HEK293 (cell line): ENCODE measurements around the gene KCNQ1.

ENCODE experiments used
- CTCF ChIA-PET: fragments of 350-600 bp; formaldehyde crosslinking; extraction: SDS; loops from one replicate; lab custom pipeline; 2021; ENCODE audit warnings: antibody characterized with exemption; lab: Yijun Ruan, JAX
- POLR2A ChIA-PET: fragments of 300-600 bp; formaldehyde crosslinking; extraction: SDS; loops from one replicate; lab custom pipeline; 2020; ENCODE audit warnings: antibody characterized with exemption, inconsistent platforms; lab: Yijun Ruan, JAX
- H3K27ac ChIP-seq: fragments of 200-500 bp; sonication (Bioruptor generic); 2 replicates; pipeline ENCODE4 v1.5.1; 2014; ENCODE audit warnings: low read depth, low read length, control low read depth, inconsistent platforms; ENCODE audit errors: extremely low read depth
- H3K36me3 ChIP-seq, 2 experiments: fragments of 200-500 bp in 1 of 2; sonication (Bioruptor generic) in 1 of 2; 1 replicate in 1 of 2; 2 replicates in 1 of 2; pipeline ENCODE4 v1.5.1; 2014 to 2017; ENCODE audit warnings: inconsistent platforms in 2 of 2, low read length in 2 of 2; ENCODE audit not compliant: control insufficient read depth in 2 of 2, insufficient read depth in 1 of 2
- H3K4me1 ChIP-seq: fragments of 200-500 bp; sonication (Bioruptor generic); 2 replicates; pipeline ENCODE4 v1.5.1; 2014; ENCODE audit warnings: mild to moderate bottlenecking, low read length, inconsistent platforms; ENCODE audit not compliant: control insufficient read depth, insufficient read depth
- H3K4me3 ChIP-seq: 2 replicates; pipeline ENCODE4 v1.5.1; 2011; ENCODE audit warnings: low read depth, mild to moderate bottlenecking, control low read depth, low read length, moderate library complexity
- H3K9me3 ChIP-seq: fragments of 200-500 bp; sonication (Bioruptor generic); 2 replicates; pipeline ENCODE4 v1.5.1; 2014; ENCODE audit warnings: low read depth, low read length, inconsistent platforms; ENCODE audit not compliant: control insufficient read depth, insufficient read depth
- BCL11B ChIP-seq: fragments of 450-650 bp; formaldehyde crosslinking; IDR thresholded peaks from 2 replicates; pipeline ENCODE4 v1.5.1; 2016; ENCODE audit warnings: low read depth, missing biosample characterization, missing genetic modification characterization
- FEZF1 ChIP-seq: fragments of 450-650 bp; formaldehyde crosslinking; IDR thresholded peaks from 2 replicates; pipeline ENCODE4 v1.5.1; 2016; ENCODE audit warnings: missing biosample characterization, missing genetic modification characterization
- KLF10 ChIP-seq: fragments of 450-650 bp; IDR thresholded peaks from 2 replicates; pipeline ENCODE4 v1.5.1; 2018; ENCODE audit warnings: missing biosample characterization, mild to moderate bottlenecking, missing genetic modification characterization
- WT1 ChIP-seq: fragments of 450-650 bp; formaldehyde crosslinking; IDR thresholded peaks from 2 replicates; pipeline ENCODE4 v1.5.1; 2016; ENCODE audit warnings: missing biosample characterization, missing genetic modification characterization
- ZBTB48 ChIP-seq: fragments of 450-650 bp; formaldehyde crosslinking; IDR thresholded peaks from 2 replicates; pipeline ENCODE4 v1.5.1; 2016; ENCODE audit warnings: missing biosample characterization, missing genetic modification characterization
- ZFP3 ChIP-seq: fragments of 450-650 bp; formaldehyde crosslinking; IDR thresholded peaks from 2 replicates; pipeline ENCODE4 v1.5.1; 2016; ENCODE audit warnings: low read depth, missing biosample characterization, missing genetic modification characterization
- ZNF132 ChIP-seq: fragments of 450-650 bp; formaldehyde crosslinking; IDR thresholded peaks from 2 replicates; pipeline ENCODE4 v1.5.1; 2017; ENCODE audit warnings: missing biosample characterization, missing genetic modification characterization, borderline replicate concordance
- ZNF146 ChIP-seq: fragments of 450-650 bp; formaldehyde crosslinking; IDR thresholded peaks from 2 replicates; pipeline ENCODE4 v1.5.1; 2016; ENCODE audit warnings: missing biosample characterization, missing genetic modification characterization
- ZNF211 ChIP-seq: fragments of 450-650 bp; formaldehyde crosslinking; IDR thresholded peaks from 2 replicates; pipeline ENCODE4 v1.5.1; 2016; ENCODE audit warnings: low read depth, missing biosample characterization, missing genetic modification characterization
- ZNF404 ChIP-seq: fragments of 450-650 bp; formaldehyde crosslinking; IDR thresholded peaks from 2 replicates; pipeline ENCODE4 v1.5.1; 2017; ENCODE audit warnings: missing biosample characterization, missing genetic modification characterization
- ZNF426 ChIP-seq: fragments of 450-650 bp; formaldehyde crosslinking; IDR thresholded peaks from 2 replicates; pipeline ENCODE4 v1.5.1; 2017; ENCODE audit warnings: missing biosample characterization, missing genetic modification characterization, mild to moderate bottlenecking, inconsistent platforms, moderate library complexity
- ZNF48 ChIP-seq: fragments of 450-650 bp; formaldehyde crosslinking; IDR thresholded peaks from 2 replicates; pipeline ENCODE4 v1.5.1; 2016; ENCODE audit warnings: missing biosample characterization, missing genetic modification characterization
- ZNF600 ChIP-seq: fragments of 450-650 bp; formaldehyde crosslinking; IDR thresholded peaks from 2 replicates; pipeline ENCODE4 v1.5.1; 2016; ENCODE audit warnings: missing biosample characterization, missing genetic modification characterization
- ZNF621 ChIP-seq: fragments of 450-650 bp; formaldehyde crosslinking; IDR thresholded peaks from 2 replicates; pipeline ENCODE4 v1.5.1; 2017; ENCODE audit warnings: missing biosample characterization, missing genetic modification characterization
- ZSCAN30 ChIP-seq: fragments of 450-650 bp; IDR thresholded peaks from 2 replicates; pipeline ENCODE4 v1.5.1; 2018; ENCODE audit warnings: missing biosample characterization, mild to moderate bottlenecking, missing genetic modification characterization, moderate library complexity
- TF ChIP-seq, protein P1 (sequence below): fragments of 450-650 bp; formaldehyde crosslinking; IDR thresholded peaks from 2 replicates; pipeline ENCODE4 v1.5.1; 2016; ENCODE audit warnings: missing biosample characterization, missing genetic modification characterization
- TF ChIP-seq, protein P2 (sequence below): fragments of 450-650 bp; formaldehyde crosslinking; IDR thresholded peaks from 2 replicates; pipeline ENCODE4 v1.5.1; 2016; ENCODE audit warnings: missing biosample characterization, missing genetic modification characterization
- TF ChIP-seq, protein P3 (sequence below): fragments of 450-650 bp; formaldehyde crosslinking; IDR thresholded peaks from 2 replicates; pipeline ENCODE4 v1.5.1; 2016; ENCODE audit warnings: missing biosample characterization, missing genetic modification characterization, borderline replicate concordance
- TF ChIP-seq, protein P4 (sequence below): fragments of 450-650 bp; formaldehyde crosslinking; IDR thresholded peaks from 2 replicates; pipeline ENCODE4 v1.5.1; 2016; ENCODE audit warnings: missing biosample characterization, missing genetic modification characterization
- TF ChIP-seq, protein P5 (sequence below): fragments of 450-650 bp; formaldehyde crosslinking; conservative IDR thresholded peaks from 2 replicates; pipeline ENCODE4 v1.5.1; 2016; ENCODE audit warnings: low read depth, missing biosample characterization, missing genetic modification characterization

KCNQ1 gene

DNA sequence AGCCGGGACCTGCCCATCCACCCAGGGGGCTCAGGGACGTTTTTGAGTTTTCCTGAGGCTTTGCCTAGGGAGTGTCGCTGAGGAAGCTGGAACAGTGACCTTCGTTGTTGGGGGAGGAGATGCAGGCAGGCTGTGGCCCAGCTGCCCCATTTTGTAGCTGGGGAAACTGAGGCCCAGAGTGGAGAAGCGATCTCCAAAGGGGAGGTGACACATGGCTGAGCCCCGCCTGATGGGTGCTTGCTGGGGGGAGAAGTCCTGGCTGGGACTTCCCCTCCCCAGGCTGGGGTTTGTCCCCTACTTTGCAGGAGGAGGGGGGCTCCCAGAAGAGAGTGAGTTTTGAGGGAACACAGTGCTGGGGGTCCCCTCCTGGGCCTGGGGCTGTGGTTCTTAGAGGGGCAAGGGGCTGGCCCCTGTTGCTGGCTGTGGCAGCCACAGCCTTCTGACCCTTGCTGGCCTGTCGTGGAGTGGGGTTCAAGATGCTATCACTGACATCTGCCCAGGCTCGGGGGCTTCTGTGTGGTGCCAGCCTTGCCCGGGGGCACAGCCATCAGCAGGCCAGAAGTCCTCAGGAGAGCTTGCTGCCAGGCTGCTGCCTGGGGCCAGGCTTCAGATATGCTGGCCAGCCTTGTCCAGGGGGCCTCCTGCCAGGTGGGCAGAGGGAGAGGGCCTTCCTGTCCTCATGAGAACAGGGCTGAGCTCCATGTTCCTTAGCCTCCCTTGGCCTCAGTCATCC is 21.4 kb downstream of the KCNQ1 start:
- H3K4me1 ChIP-seq, result no peaks in the 10 kb centered on the region
- H3K9me3 ChIP-seq, result no peaks in the 10 kb centered on the region
- H3K27ac ChIP-seq, result no peak overlapping the region
- TF ChIP-seq ZNF621 (tag by site-specific recombination), result no peak
- TF ChIP-seq, protein P1, sequence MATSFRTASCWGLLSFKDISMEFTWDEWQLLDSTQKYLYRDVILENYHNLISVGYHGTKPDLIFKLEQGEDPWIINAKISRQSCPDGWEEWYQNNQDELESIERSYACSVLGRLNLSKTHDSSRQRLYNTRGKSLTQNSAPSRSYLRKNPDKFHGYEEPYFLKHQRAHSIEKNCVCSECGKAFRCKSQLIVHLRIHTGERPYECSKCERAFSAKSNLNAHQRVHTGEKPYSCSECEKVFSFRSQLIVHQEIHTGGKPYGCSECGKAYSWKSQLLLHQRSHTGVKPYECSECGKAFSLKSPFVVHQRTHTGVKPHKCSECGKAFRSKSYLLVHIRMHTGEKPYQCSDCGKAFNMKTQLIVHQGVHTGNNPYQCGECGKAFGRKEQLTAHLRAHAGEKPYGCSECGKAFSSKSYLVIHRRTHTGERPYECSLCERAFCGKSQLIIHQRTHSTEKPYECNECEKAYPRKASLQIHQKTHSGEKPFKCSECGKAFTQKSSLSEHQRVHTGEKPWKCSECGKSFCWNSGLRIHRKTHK (tag by site-specific recombination), result no peak
- no peak for TF ChIP-seq ZNF146 (tag by site-specific recombination)
- TF ChIP-seq ZNF600, result no peak
- no peak for TF ChIP-seq ZNF211 (tag by site-specific recombination)
- TF ChIP-seq ZNF48 (tag by site-specific recombination), result no peak
- TF ChIP-seq FEZF1 (tag by site-specific recombination), result no peak
- TF ChIP-seq ZBTB48 (tag by site-specific recombination), result no peak
- no peak for TF ChIP-seq ZNF132 (tag by site-specific recombination)
- no peak for TF ChIP-seq WT1 (tag by site-specific recombination)
- ChIA-PET CTCF (interaction anchor here (1.0 to 1.1 kb wide), 2 partner anchors 67 to 169 kb away, joined by 3 read pairs; no protein-coding TSS in a partner anchor), POLR2A (no interaction called here)
- H3K36me3 ChIP-seq, result no peaks in the 10 kb centered on the region
- H3K4me3 ChIP-seq, result no peak overlapping the region

DNA sequence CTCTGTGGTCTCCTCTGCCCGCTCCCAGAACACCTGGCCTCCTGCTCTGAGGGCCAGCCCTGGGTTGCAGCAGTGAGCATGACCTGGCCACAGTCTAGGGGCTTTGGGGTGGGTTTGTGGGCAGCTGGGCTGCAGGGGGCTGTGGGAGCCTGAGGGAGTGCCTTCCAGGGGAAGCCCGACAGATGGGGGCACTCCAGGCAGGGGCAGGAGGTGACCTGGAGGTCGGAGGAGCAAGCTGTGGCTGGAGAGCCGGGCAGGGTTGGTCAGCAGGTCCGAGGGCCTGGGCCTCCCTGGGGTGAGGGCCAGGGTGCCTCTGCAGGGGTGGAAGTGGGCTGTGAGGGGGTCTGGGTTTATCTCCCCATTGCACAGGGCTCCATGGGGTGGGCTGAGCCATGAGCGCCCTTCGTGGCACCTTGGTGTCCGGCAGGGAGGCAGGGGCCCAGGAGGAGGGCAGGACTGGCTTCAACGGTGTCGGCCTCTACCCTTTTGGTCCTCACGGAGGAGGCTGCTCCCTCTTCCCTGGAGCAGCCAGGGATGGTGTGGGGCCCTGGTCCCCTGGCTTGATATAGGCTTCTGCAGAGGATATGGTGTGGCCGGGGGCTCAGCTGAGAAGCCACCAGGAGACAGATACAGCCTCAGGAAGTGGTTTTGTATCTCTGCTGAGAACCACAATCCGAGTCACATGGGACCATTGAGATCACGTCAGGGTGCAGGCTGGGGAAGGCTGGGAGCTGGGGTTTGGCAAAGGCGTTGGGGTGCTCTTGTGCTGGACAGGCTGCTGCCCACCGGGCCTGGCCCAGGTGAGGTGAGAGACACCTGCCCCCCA is 22.3 kb downstream of the KCNQ1 start:
- H3K4me1 ChIP-seq, result no peaks in the 10 kb centered on the region
- H3K4me3 ChIP-seq, result no peak overlapping the region
- TF ChIP-seq, protein P2, sequence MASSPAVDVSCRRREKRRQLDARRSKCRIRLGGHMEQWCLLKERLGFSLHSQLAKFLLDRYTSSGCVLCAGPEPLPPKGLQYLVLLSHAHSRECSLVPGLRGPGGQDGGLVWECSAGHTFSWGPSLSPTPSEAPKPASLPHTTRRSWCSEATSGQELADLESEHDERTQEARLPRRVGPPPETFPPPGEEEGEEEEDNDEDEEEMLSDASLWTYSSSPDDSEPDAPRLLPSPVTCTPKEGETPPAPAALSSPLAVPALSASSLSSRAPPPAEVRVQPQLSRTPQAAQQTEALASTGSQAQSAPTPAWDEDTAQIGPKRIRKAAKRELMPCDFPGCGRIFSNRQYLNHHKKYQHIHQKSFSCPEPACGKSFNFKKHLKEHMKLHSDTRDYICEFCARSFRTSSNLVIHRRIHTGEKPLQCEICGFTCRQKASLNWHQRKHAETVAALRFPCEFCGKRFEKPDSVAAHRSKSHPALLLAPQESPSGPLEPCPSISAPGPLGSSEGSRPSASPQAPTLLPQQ (tag by site-specific recombination), result no peak
- no peaks in the 10 kb centered on the region for H3K36me3 ChIP-seq
- ChIA-PET POLR2A (no interaction called here), CTCF (no interaction called here)
- no peak overlapping the region for H3K27ac ChIP-seq
- no peaks in the 10 kb centered on the region for H3K9me3 ChIP-seq

DNA sequence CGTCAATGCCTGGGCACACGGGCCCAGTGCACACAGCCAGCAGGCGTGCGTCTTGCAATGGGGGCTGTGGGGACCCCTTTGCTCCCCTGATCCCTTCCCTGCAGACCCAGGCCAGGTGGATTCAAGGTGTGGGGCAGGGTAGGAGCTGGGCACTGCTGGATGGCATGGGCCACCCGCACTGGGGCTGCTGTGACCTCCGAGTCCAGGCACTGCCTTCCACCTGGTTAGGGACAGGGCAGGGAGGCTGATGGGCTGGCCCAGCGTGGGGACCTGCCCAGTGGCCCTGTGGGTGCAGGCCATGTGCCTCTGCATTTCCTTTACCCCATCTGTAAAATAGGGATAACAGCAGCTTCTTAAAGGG is 22.9 kb downstream of the KCNQ1 start:
- H3K4me1 ChIP-seq, result no peaks in the 10 kb centered on the region
- no peaks in the 10 kb centered on the region for H3K36me3 ChIP-seq
- no peak overlapping the region for H3K27ac ChIP-seq
- ChIA-PET CTCF (no interaction called here), POLR2A (no interaction called here)
- H3K4me3 ChIP-seq, result no peak overlapping the region
- no peaks in the 10 kb centered on the region for H3K9me3 ChIP-seq
- TF ChIP-seq, protein P3, sequence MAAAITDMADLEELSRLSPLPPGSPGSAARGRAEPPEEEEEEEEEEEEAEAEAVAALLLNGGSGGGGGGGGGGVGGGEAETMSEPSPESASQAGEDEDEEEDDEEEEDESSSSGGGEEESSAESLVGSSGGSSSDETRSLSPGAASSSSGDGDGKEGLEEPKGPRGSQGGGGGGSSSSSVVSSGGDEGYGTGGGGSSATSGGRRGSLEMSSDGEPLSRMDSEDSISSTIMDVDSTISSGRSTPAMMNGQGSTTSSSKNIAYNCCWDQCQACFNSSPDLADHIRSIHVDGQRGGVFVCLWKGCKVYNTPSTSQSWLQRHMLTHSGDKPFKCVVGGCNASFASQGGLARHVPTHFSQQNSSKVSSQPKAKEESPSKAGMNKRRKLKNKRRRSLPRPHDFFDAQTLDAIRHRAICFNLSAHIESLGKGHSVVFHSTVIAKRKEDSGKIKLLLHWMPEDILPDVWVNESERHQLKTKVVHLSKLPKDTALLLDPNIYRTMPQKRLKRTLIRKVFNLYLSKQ, result no peak
- TF ChIP-seq ZNF404 (no peak), ZNF426 (no peak), KLF10 (tag by site-specific recombination) (no peak), ZSCAN30 (no peak), ZNF621 (tag by site-specific recombination) (no peak), BCL11B (no peak), ZFP3 (tag by site-specific recombination) (no peak)
- TF ChIP-seq, protein P4, sequence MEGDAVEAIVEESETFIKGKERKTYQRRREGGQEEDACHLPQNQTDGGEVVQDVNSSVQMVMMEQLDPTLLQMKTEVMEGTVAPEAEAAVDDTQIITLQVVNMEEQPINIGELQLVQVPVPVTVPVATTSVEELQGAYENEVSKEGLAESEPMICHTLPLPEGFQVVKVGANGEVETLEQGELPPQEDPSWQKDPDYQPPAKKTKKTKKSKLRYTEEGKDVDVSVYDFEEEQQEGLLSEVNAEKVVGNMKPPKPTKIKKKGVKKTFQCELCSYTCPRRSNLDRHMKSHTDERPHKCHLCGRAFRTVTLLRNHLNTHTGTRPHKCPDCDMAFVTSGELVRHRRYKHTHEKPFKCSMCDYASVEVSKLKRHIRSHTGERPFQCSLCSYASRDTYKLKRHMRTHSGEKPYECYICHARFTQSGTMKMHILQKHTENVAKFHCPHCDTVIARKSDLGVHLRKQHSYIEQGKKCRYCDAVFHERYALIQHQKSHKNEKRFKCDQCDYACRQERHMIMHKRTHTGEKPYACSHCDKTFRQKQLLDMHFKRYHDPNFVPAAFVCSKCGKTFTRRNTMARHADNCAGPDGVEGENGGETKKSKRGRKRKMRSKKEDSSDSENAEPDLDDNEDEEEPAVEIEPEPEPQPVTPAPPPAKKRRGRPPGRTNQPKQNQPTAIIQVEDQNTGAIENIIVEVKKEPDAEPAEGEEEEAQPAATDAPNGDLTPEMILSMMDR, result no peak
- TF ChIP-seq, protein P5, sequence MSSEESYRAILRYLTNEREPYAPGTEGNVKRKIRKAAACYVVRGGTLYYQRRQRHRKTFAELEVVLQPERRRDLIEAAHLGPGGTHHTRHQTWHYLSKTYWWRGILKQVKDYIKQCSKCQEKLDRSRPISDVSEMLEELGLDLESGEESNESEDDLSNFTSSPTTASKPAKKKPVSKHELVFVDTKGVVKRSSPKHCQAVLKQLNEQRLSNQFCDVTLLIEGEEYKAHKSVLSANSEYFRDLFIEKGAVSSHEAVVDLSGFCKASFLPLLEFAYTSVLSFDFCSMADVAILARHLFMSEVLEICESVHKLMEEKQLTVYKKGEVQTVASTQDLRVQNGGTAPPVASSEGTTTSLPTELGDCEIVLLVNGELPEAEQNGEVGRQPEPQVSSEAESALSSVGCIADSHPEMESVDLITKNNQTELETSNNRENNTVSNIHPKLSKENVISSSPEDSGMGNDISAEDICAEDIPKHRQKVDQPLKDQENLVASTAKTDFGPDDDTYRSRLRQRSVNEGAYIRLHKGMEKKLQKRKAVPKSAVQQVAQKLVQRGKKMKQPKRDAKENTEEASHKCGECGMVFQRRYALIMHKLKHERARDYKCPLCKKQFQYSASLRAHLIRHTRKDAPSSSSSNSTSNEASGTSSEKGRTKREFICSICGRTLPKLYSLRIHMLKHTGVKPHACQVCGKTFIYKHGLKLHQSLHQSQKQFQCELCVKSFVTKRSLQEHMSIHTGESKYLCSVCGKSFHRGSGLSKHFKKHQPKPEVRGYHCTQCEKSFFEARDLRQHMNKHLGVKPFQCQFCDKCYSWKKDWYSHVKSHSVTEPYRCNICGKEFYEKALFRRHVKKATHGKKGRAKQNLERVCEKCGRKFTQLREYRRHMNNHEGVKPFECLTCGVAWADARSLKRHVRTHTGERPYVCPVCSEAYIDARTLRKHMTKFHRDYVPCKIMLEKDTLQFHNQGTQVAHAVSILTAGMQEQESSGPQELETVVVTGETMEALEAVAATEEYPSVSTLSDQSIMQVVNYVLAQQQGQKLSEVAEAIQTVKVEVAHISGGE (tag by site-specific recombination), result no peak
